Measurements from ENCODE around the gene MAP6. TPM values are rescaled to one million over a fixed set of nuclear protein-coding genes. Genes with fewer than 3 reads are reported as not detected.

Gene MAP6
- total and polyA plus RNA-seq, 9 of the 15 experiments (the other 6 are each of a cell fraction or from before 2014, with no cell fraction given), result not detected

- TF ChIP-seq SRSF7 (optimal IDR thresholded peaks at IDR 0.05; ENCODE audit: low read depth, low read length), result no peak
- TF ChIP-seq JUN (IDR thresholded peaks at IDR 0.05; ENCODE audit: borderline replicate concordance, low read depth, low read length), result no peak
- TF ChIP-seq JUN (CRISPR knock-in tag; IDR thresholded peaks at IDR 0.05; ENCODE audit: borderline replicate concordance), result no peak
- no peak for TF ChIP-seq KDM2B (CRISPR knock-in tag; IDR thresholded peaks at IDR 0.05)
- TF ChIP-seq, protein P1, sequence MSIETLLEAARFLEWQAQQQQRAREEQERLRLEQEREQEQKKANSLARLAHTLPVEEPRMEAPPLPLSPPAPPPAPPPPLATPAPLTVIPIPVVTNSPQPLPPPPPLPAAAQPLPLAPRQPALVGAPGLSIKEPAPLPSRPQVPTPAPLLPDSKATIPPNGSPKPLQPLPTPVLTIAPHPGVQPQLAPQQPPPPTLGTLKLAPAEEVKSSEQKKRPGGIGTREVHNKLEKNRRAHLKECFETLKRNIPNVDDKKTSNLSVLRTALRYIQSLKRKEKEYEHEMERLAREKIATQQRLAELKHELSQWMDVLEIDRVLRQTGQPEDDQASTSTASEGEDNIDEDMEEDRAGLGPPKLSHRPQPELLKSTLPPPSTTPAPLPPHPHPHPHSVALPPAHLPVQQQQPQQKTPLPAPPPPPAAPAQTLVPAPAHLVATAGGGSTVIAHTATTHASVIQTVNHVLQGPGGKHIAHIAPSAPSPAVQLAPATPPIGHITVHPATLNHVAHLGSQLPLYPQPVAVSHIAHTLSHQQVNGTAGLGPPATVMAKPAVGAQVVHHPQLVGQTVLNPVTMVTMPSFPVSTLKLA (conservative IDR thresholded peaks at IDR 0.05), result no peak
- TF ChIP-seq ZNF511 (CRISPR knock-in tag; IDR thresholded peaks at IDR 0.05), result no peak
- TF ChIP-seq TAF15 (IDR thresholded peaks at IDR 0.05; ENCODE audit: low read depth, low read length), result no peak
Observed at GRCh38 chr11:75632962-75633361, 35.9 kb downstream of the MAP6 start (continued).

GRCh38 chr11:75632450-75632849 lies 36.4 kb downstream of the MAP6 start:
- WGBS (ENCODE audit: insufficient coverage, low coverage, missing lambda C conversion rate), result 0% methylated on average over 2 of the region's 2 CpGs
- ChIA-PET POLR2A (interaction anchor here (0.7 to 1.2 kb wide), 2 partner anchors 10 to 18 kb away, joined by 3 to 5 read pairs; no protein-coding TSS in a partner anchor), CTCF (ENCODE audit: low intra/inter-chr PET ratio) (no interaction called here)
- Histone ChIP-seq H3K4me2 (ENCODE audit: insufficient read depth, low read length) (no peak overlapping the region), H3K4me1 (replicated peaks in 1 of 2; ENCODE audit: control insufficient read depth in 2 of 2, insufficient read depth in 2 of 2, low read length in 2 of 2) (peaks cover 0 to 5% of the 10 kb centered on the region in 2 experiments; a peak in 3 of 5 replicates), H3K9me1 (ENCODE audit: control insufficient read depth, insufficient read depth, low read length) (no peaks in the 10 kb centered on the region), H2AFZ (ENCODE audit: low read depth, low read length) (no peak overlapping the region), H3K27ac (ENCODE audit: extremely low read depth, low read depth, low read length) (no peak overlapping the region), H3K27me3 (ENCODE audit: control insufficient read depth in 2 of 2, insufficient read depth in 2 of 2, low read length in 2 of 2) (peaks cover 15 to 20% of the 10 kb centered on the region in 2 experiments; a peak in 3 of 5 replicates), H3K36me3 (ENCODE audit: control insufficient read depth, insufficient read depth, low read length) (no peaks in the 10 kb centered on the region), H3K79me2 (ENCODE audit: control insufficient read depth, insufficient read depth, low read length) (no peaks in the 10 kb centered on the region), H3K9me3 (replicated peaks; ENCODE audit: control insufficient read depth, insufficient read depth, low read depth, low read length) (no peaks in the 10 kb centered on the region), H3K4me3 (no peak overlapping the region), H3K9ac (ENCODE audit: insufficient read depth in 1 of 2, low read depth in 2 of 2, low read length in 2 of 2) (no peak overlapping the region), H4K20me1 (replicated peaks; ENCODE audit: control insufficient read depth, insufficient read depth, low read length) (no peaks in the 10 kb centered on the region)
- no peak for FAIRE-seq
- ATAC-seq, result no peak
- intact Hi-C loops (cut with micrococcal nuclease), result no loop called here
- DNase-seq (ENCODE audit: extremely low read depth in 1 of 4, low spot score in 3 of 4), result peak in 1 of 4 experiments; percentile 13
- in situ Hi-C loops (cut with MboI), result no loop called here
- no TSS peak for BruUV-seq (replicated peaks)
- TF ChIP-seq RAD51 (IDR thresholded peaks at IDR 0.05; ENCODE audit: borderline replicate concordance, low read depth), result no peak
- no peak for TF ChIP-seq SAP30 (IDR thresholded peaks at IDR 0.05; ENCODE audit: borderline replicate concordance, insufficient read depth, low read depth, low read length, poor library complexity, severe bottlenecking)
- TF ChIP-seq ARHGAP35 (IDR thresholded peaks at IDR 0.05; ENCODE audit: partially characterized antibody), result no peak
- TF ChIP-seq SMC3 (conservative IDR thresholded peaks at IDR 0.05; ENCODE audit: insufficient read depth, low read depth, low read length), result no peak
- TF ChIP-seq CTBP1 (IDR thresholded peaks at IDR 0.05; ENCODE audit: borderline replicate concordance), result 0 out of 2 replicates have a peak, but pooled peaks have one; percentile 19
- no peak for TF ChIP-seq HMG20B (CRISPR knock-in tag; IDR thresholded peaks at IDR 0.05)
- TF ChIP-seq RCOR1 (IDR thresholded peaks at IDR 0.05; ENCODE audit: borderline replicate concordance in 1 of 2, low read depth in 2 of 2, low read length in 2 of 2), result peak in 1 of 2 experiments; percentile 64; a peak in 1 of 4 replicates
- no peak for TF ChIP-seq JUN (IDR thresholded peaks at IDR 0.05; ENCODE audit: borderline replicate concordance, low read depth, low read length)
- no peak for TF ChIP-seq JUN (CRISPR knock-in tag; IDR thresholded peaks at IDR 0.05; ENCODE audit: borderline replicate concordance)
- TF ChIP-seq BCL6 (CRISPR knock-in tag; IDR thresholded peaks at IDR 0.05), result no peak
- TF ChIP-seq SIX5 (IDR thresholded peaks at IDR 0.05; ENCODE audit: borderline replicate concordance in 1 of 2, insufficient read depth in 1 of 2, low read depth in 1 of 2, low read length in 2 of 2), result no peak

Measured in K562 (cell line).